Endothelial cell of umbilical vein (primary cell): ENCODE data around the gene LTO1.

Source experiments
- CTCF ChIP-seq, 2 donors: IDR thresholded peaks; 1 replicate in 1 of 2; 2 replicates in 1 of 2; pipeline ENCODE4 v1.5.1; 2011; ENCODE audit warnings: low read length in 2 of 2, mild to moderate bottlenecking in 2 of 2, moderate library complexity in 2 of 2, control low read depth in 1 of 2, inconsistent platforms in 1 of 2, low read depth in 1 of 2; ENCODE audit not compliant: insufficient read depth in 1 of 2; ENCODE audit errors: extremely low read depth in 1 of 2
- POLR2A ChIP-seq: IDR thresholded peaks from 2 replicates; pipeline ENCODE4 v1.6.1; 2012; ENCODE audit warnings: low read depth, mild to moderate bottlenecking, control low read depth, low read length
- POLR2AphosphoS5 ChIP-seq: IDR thresholded peaks from 2 replicates; pipeline ENCODE4 v1.6.1; 2012; ENCODE audit warnings: low read depth, mild to moderate bottlenecking, control low read depth, low read length, moderate library complexity; ENCODE audit not compliant: insufficient read depth

- TF ChIP-seq POLR2A: no peak
- no peak for TF ChIP-seq CTCF (IDR thresholded peaks at IDR 0.05; ENCODE audit: extremely low read depth in 1 of 2, insufficient read depth in 1 of 2, low read depth in 1 of 2, low read length in 2 of 2)
- TF ChIP-seq POLR2AphosphoS5: no peak
Measured at GRCh38 chr11:69707176-69707575, 32.0 kb upstream of the LTO1 start.
